ENCODE measurements around the gene SEPTIN11. TPM values are rescaled to one million over a fixed set of nuclear protein-coding genes. Genes with fewer than 3 reads are reported as not detected.
A peak's percentile ranks its signal among the peaks of the same experiment; 100 is the strongest.

SEPTIN11 gene
- total and polyA plus RNA-seq, 7 experiments from 2014 or later: 9.2 to 29.3 (median 16.5) TPM

DNA sequence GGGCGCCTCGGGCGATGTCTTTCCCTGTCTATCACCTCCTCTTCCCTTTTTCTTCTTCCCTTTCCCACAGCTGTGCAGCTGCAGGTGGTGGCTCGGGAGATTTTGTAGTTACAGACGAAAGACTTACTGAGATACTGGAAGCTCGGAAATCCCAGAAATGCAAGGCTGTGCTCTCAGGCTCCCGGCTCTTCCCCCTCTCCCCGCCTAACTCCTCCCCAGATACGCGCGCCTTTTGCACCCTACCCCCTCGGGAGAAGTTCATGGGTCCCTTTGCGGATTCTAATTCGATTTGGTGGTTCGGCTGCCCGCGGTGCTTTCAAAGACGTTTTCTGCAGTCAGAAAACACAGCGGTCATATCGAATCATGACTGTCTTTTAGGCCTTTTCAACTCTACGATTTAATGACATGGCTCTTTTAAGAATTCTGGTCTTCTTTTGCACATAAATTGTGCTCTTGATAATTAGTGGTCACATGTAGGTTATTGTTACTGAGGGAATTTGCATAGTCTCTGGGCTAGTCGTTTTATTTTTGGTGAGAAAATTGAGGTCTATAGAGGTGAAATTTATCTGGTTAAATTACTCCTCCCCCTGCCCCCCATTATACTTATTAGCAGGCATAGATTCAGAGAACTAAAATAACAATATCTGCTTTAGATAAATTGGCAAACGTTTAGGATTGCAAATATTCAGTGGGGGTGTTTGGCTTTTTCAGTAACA is 1.6 kb downstream of the SEPTIN11 start:
- H3K36me3 Mint-ChIP-seq: peaks cover 0 to 6% (median 0%) of the 10 kb centered on the region in 5 donors
- DNase-seq (peak in 4 of 9 donors; percentile 2 to 11 (median 6)), ATAC-seq (no peak)
- H3K9me3 ChIP-seq (ENCODE audit: control insufficient read depth in 2 of 3, low read length in 3 of 3): no peaks in the 10 kb centered on the region
- H3K4me1 Mint-ChIP-seq: peaks cover 10 to 24% (median 16%) of the 10 kb centered on the region in 7 donors
- peaks cover 0 to 10% of the 10 kb centered on the region in 2 donors for H3K4me1 ChIP-seq (ENCODE audit: control insufficient read depth in 2 of 2, insufficient read depth in 2 of 2, low read length in 2 of 2)
- peaks cover 0 to 79% (median 4%) of the 10 kb centered on the region in 5 donors for H3K27me3 Mint-ChIP-seq
- no peak overlapping the region for H3K27ac ChIP-seq (ENCODE audit: low read depth, low read length)
- H3K36me3 ChIP-seq (ENCODE audit: control insufficient read depth in 2 of 3, insufficient read depth in 3 of 3, low read length in 3 of 3): no peaks in the 10 kb centered on the region
- intact Hi-C loops (cut with micrococcal nuclease): loop anchor here (1.0 to 10.0 kb wide), 10 partner anchors 9 to 254 kb away; partner anchors contain the start of gene CCNG2 (in 1 of the 2)
- H3K27me3 ChIP-seq (ENCODE audit: control insufficient read depth in 2 of 2, insufficient read depth in 2 of 2, low read length in 2 of 2): peaks cover 0 to 6% of the 10 kb centered on the region in 2 donors
- peak overlapping the region in 3 of 9 donors; percentile 38 to 74 (median 68) for H3K27ac Mint-ChIP-seq
- POLR2A ChIA-PET: interaction anchor here (0.7 to 1.2 kb wide), 3 partner anchors 42 to 1011 kb away, joined by 3 read pairs; no protein-coding TSS in a partner anchor
- peak overlapping the region; percentile 70 to 97 (median 88) for H3K4me3 Mint-ChIP-seq
- H3K4me3 ChIP-seq (ENCODE audit: low read length): peak overlapping the region; percentile 80
- CTCF ChIA-PET: interaction anchor here (0.6 to 0.7 kb wide), 2 partner anchors 90 to 203 kb away, joined by 3 read pairs; no protein-coding TSS in a partner anchor
- no peaks in the 10 kb centered on the region for H3K9me3 Mint-ChIP-seq

DNA sequence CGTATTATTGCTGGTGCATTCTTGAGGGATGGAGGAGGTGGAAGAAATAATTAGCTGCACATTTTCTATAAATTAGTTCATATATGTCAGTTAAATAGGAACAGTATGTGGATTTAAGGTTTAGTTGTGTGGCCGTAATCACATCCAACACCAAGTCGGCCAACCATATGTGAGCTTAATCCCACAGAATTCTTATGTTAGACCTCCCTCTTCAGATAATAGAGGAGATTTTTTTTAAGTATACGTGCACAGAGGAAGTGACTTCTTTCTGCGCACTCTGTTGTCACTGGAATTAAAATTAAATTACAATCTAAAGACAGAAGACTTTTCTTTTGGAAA is 2.1 kb downstream of the SEPTIN11 start:
- ChIA-PET CTCF (no interaction called here), POLR2A (no interaction called here)
- intact Hi-C loops (cut with micrococcal nuclease): loop anchor here (2.0 to 10.0 kb wide), 5 partner anchors 19 to 253 kb away; partner anchors contain the start of gene CCNG2 (in 1 of the 2)
- peaks cover 0 to 6% of the 10 kb centered on the region in 2 donors for H3K27me3 ChIP-seq (ENCODE audit: control insufficient read depth in 2 of 2, insufficient read depth in 2 of 2, low read length in 2 of 2)
- no peaks in the 10 kb centered on the region for H3K9me3 ChIP-seq (ENCODE audit: control insufficient read depth in 2 of 3, low read length in 3 of 3)
- H3K4me1 Mint-ChIP-seq: peaks cover 11 to 24% (median 16%) of the 10 kb centered on the region in 7 donors
- no peak overlapping the region for H3K27ac ChIP-seq (ENCODE audit: low read depth, low read length)
- H3K27ac Mint-ChIP-seq: peak overlapping the region in 1 of 9 donors; percentile 74
- H3K9me3 Mint-ChIP-seq: no peaks in the 10 kb centered on the region
- no peaks in the 10 kb centered on the region for H3K36me3 ChIP-seq (ENCODE audit: control insufficient read depth in 2 of 3, insufficient read depth in 3 of 3, low read length in 3 of 3)
- ATAC-seq (no peak), DNase-seq (no peak)
- H3K27me3 Mint-ChIP-seq: peaks cover 0 to 77% (median 4%) of the 10 kb centered on the region in 5 donors
- peaks cover 0 to 10% of the 10 kb centered on the region in 2 donors for H3K4me1 ChIP-seq (ENCODE audit: control insufficient read depth in 2 of 2, insufficient read depth in 2 of 2, low read length in 2 of 2)
- peak overlapping the region in 9 of 10 donors; percentile 70 to 97 (median 89) for H3K4me3 Mint-ChIP-seq
- no peak overlapping the region for H3K4me3 ChIP-seq (ENCODE audit: low read length)
- H3K36me3 Mint-ChIP-seq: peaks cover 0 to 6% (median 0%) of the 10 kb centered on the region in 5 donors

GRCh38 chr4:76952071-76952470 is 2.5 kb downstream of the SEPTIN11 start:
- Histone ChIP-seq H3K36me3 (ENCODE audit: control insufficient read depth in 2 of 3, insufficient read depth in 3 of 3, low read length in 3 of 3) (no peaks in the 10 kb centered on the region), H3K4me1 (ENCODE audit: control insufficient read depth in 2 of 2, insufficient read depth in 2 of 2, low read length in 2 of 2) (peaks cover 0 to 10% of the 10 kb centered on the region in 2 donors), H3K4me3 (ENCODE audit: low read length) (no peak overlapping the region), H3K27ac (ENCODE audit: low read depth, low read length) (no peak overlapping the region), H3K27me3 (ENCODE audit: control insufficient read depth in 2 of 2, insufficient read depth in 2 of 2, low read length in 2 of 2) (peaks cover 0 to 6% of the 10 kb centered on the region in 2 donors), H3K9me3 (ENCODE audit: control insufficient read depth in 2 of 3, low read length in 3 of 3) (no peaks in the 10 kb centered on the region)
- peaks cover 0 to 6% (median 0%) of the 10 kb centered on the region in 5 donors for H3K36me3 Mint-ChIP-seq
- ChIA-PET CTCF (no interaction called here), POLR2A (no interaction called here)
- no peak for ATAC-seq
- intact Hi-C loops (cut with micrococcal nuclease): loop anchor here (5.0 to 10.0 kb wide), 3 partner anchors 75 to 253 kb away; no protein-coding TSS in a partner anchor
- H3K4me3 Mint-ChIP-seq: peak overlapping the region in 4 of 10 donors; percentile 15 to 56 (median 32)
- DNase-seq: no peak
- peaks cover 0 to 74% (median 4%) of the 10 kb centered on the region in 5 donors for H3K27me3 Mint-ChIP-seq
- H3K4me1 Mint-ChIP-seq: peaks cover 11 to 24% (median 16%) of the 10 kb centered on the region in 7 donors
- no peak overlapping the region for H3K27ac Mint-ChIP-seq
- H3K9me3 Mint-ChIP-seq: no peaks in the 10 kb centered on the region

DNA sequence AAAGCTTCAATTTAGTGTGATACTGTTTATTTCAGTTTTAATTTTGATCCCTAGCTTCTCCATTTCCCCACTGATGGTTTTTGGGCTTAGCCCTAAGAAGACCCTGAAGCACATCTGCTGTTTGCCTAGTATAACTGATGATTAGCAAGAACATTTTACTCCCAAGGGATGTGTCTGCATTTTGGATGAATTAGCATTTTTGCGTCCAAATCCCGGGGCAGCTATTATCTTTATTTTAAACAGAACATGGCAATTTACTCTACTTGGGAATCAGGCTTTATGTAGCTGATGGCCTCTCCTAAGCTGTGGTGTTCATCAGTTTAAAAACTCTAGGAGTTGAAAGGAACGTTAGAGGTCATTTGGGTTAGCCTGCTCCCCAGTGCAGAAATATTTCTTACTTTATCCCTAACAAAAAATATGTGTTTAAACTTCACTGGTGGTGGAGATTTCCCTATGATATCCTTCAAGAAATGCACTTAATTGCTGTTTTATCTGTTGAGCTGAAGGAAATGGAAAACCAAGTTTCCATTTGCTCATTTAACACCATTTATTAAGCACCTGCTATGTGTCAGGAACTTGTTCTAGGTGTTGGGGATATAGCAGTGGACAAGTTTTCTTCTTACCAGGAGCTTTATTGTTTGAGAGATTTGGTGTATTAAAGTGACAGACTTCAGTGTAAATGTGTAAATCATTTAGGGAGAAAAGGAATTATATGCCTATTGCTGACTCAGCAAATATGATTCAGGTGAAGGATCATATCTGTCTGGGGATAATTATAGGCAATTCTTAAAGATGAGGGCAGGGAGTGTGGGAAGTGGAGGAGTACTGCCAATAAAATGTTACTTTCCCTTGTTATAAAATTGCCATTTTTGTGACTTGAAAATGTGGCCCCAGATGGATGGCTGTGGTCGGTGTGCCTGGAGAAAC is 3.4 kb downstream of the SEPTIN11 start:
- H3K36me3 Mint-ChIP-seq: peaks cover 0 to 10% (median 0%) of the 10 kb centered on the region in 5 donors
- Histone ChIP-seq H3K4me1 (ENCODE audit: control insufficient read depth in 2 of 2, insufficient read depth in 2 of 2, low read length in 2 of 2) (peaks cover 0 to 10% of the 10 kb centered on the region in 2 donors), H3K27me3 (ENCODE audit: control insufficient read depth in 2 of 2, insufficient read depth in 2 of 2, low read length in 2 of 2) (peaks cover 0 to 6% of the 10 kb centered on the region in 2 donors), H3K27ac (ENCODE audit: low read depth, low read length) (no peak overlapping the region), H3K9me3 (ENCODE audit: control insufficient read depth in 2 of 3, low read length in 3 of 3) (no peaks in the 10 kb centered on the region), H3K36me3 (ENCODE audit: control insufficient read depth in 2 of 3, insufficient read depth in 3 of 3, low read length in 3 of 3) (no peaks in the 10 kb centered on the region), H3K4me3 (ENCODE audit: low read length) (no peak overlapping the region)
- ATAC-seq (no peak), DNase-seq (no peak)
- ChIA-PET CTCF (interaction anchor here (0.7 kb wide), 1 partner anchor 9 kb away, joined by 3 read pairs; no protein-coding TSS in a partner anchor), POLR2A (no interaction called here)
- intact Hi-C loops (cut with micrococcal nuclease): loop anchor here (5.0 to 10.0 kb wide), 3 partner anchors 74 to 252 kb away; no protein-coding TSS in a partner anchor
- peak overlapping the region in 4 of 10 donors; percentile 12 to 56 (median 32) for H3K4me3 Mint-ChIP-seq
- no peak overlapping the region for H3K27ac Mint-ChIP-seq
- peaks cover 11 to 24% (median 16%) of the 10 kb centered on the region in 7 donors for H3K4me1 Mint-ChIP-seq
- no peaks in the 10 kb centered on the region for H3K9me3 Mint-ChIP-seq
- peaks cover 0 to 72% (median 4%) of the 10 kb centered on the region in 5 donors for H3K27me3 Mint-ChIP-seq

- DNase-seq (no peak), ATAC-seq (no peak)
- Histone ChIP-seq H3K4me1 (ENCODE audit: control insufficient read depth in 2 of 2, insufficient read depth in 2 of 2, low read length in 2 of 2) (peaks cover 0 to 6% of the 10 kb centered on the region in 2 donors), H3K27me3 (ENCODE audit: control insufficient read depth in 2 of 2, insufficient read depth in 2 of 2, low read length in 2 of 2) (peaks cover 0 to 6% of the 10 kb centered on the region in 2 donors), H3K4me3 (ENCODE audit: low read length) (no peak overlapping the region), H3K36me3 (ENCODE audit: control insufficient read depth in 2 of 3, insufficient read depth in 3 of 3, low read length in 3 of 3) (no peaks in the 10 kb centered on the region), H3K27ac (ENCODE audit: low read depth, low read length) (no peak overlapping the region), H3K9me3 (ENCODE audit: control insufficient read depth in 2 of 3, low read length in 3 of 3) (no peaks in the 10 kb centered on the region)
- Mint-ChIP-seq H3K27ac (no peak overlapping the region), H3K4me3 (no peak overlapping the region), H3K27me3 (peaks cover 0 to 67% (median 4%) of the 10 kb centered on the region in 5 donors), H3K36me3 (peaks cover 0 to 10% (median 0%) of the 10 kb centered on the region in 5 donors), H3K4me1 (peaks cover 8 to 18% (median 16%) of the 10 kb centered on the region in 7 donors), H3K9me3 (peaks cover 0 to 1% (median 0%) of the 10 kb centered on the region in 11 donors)
- POLR2A ChIA-PET: no interaction called here
- CTCF ChIA-PET: no interaction called here
- intact Hi-C loops (cut with micrococcal nuclease): loop anchor here (5.0 to 10.0 kb wide), 3 partner anchors 73 to 251 kb away; no protein-coding TSS in a partner anchor
Measured at GRCh38 chr4:76953956-76954355, 4.4 kb downstream of the SEPTIN11 start.

GRCh38 chr4:76954489-76954888 is 4.9 kb downstream of the SEPTIN11 start:
- Histone ChIP-seq H3K4me1 (ENCODE audit: control insufficient read depth in 2 of 2, insufficient read depth in 2 of 2, low read length in 2 of 2) (peaks cover 0 to 6% of the 10 kb centered on the region in 2 donors), H3K27ac (ENCODE audit: low read depth, low read length) (no peak overlapping the region), H3K36me3 (ENCODE audit: control insufficient read depth in 2 of 3, insufficient read depth in 3 of 3, low read length in 3 of 3) (no peaks in the 10 kb centered on the region), H3K9me3 (ENCODE audit: control insufficient read depth in 2 of 3, low read length in 3 of 3) (no peaks in the 10 kb centered on the region), H3K27me3 (ENCODE audit: control insufficient read depth in 2 of 2, insufficient read depth in 2 of 2, low read length in 2 of 2) (peaks cover 0 to 6% of the 10 kb centered on the region in 2 donors), H3K4me3 (ENCODE audit: low read length) (no peak overlapping the region)
- DNase-seq: no peak
- Mint-ChIP-seq H3K27me3 (peaks cover 0 to 69% (median 4%) of the 10 kb centered on the region in 5 donors), H3K4me3 (no peak overlapping the region), H3K4me1 (peaks cover 8 to 18% (median 16%) of the 10 kb centered on the region in 7 donors), H3K36me3 (peaks cover 0 to 10% (median 0%) of the 10 kb centered on the region in 5 donors), H3K27ac (no peak overlapping the region), H3K9me3 (peaks cover 0 to 1% (median 0%) of the 10 kb centered on the region in 11 donors)
- intact Hi-C loops (cut with micrococcal nuclease): loop anchor here (5.0 to 10.0 kb wide), 3 partner anchors 73 to 250 kb away; no protein-coding TSS in a partner anchor
- ChIA-PET POLR2A (interaction anchor here (0.6 kb wide), 1 partner anchor 51 kb away, joined by 3 read pairs; no protein-coding TSS in a partner anchor), CTCF (no interaction called here)
- ATAC-seq: no peak

Measured in naive thymus-derived CD4-positive, alpha-beta T cell (primary cell).